AG09319 (cell line): Measurements from ENCODE around the gene KLRF1.
"Not testable (repeated sequence)": the region's sequence is repeated elsewhere in the genome, so short reads cannot be mapped to it uniquely, and the experiment has no call there.

Experiments used
- DNase-seq: peaks from one replicate; pipeline ENCODE4 v3.0.0-alpha.2; 2010; ENCODE audit warnings: low read depth; ENCODE audit errors: extremely low read depth
- TF ChIP-seq, protein P1 (sequence below): IDR thresholded peaks from 2 replicates; pipeline ENCODE4 v1.5.1; 2011; ENCODE audit warnings: low read depth, mild to moderate bottlenecking, inconsistent platforms, low read length, moderate library complexity

KLRF1 gene

GRCh38 chr12:9869307-9870161, 42.3 kb downstream of the KLRF1 start, which contains the start of gene CLEC2B:
Gene CLEC2B (minus strand): TSS chr12:9869354.
- TF ChIP-seq, protein P1, sequence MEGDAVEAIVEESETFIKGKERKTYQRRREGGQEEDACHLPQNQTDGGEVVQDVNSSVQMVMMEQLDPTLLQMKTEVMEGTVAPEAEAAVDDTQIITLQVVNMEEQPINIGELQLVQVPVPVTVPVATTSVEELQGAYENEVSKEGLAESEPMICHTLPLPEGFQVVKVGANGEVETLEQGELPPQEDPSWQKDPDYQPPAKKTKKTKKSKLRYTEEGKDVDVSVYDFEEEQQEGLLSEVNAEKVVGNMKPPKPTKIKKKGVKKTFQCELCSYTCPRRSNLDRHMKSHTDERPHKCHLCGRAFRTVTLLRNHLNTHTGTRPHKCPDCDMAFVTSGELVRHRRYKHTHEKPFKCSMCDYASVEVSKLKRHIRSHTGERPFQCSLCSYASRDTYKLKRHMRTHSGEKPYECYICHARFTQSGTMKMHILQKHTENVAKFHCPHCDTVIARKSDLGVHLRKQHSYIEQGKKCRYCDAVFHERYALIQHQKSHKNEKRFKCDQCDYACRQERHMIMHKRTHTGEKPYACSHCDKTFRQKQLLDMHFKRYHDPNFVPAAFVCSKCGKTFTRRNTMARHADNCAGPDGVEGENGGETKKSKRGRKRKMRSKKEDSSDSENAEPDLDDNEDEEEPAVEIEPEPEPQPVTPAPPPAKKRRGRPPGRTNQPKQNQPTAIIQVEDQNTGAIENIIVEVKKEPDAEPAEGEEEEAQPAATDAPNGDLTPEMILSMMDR = no peak
- peak; percentile 52 for DNase-seq

DNA sequence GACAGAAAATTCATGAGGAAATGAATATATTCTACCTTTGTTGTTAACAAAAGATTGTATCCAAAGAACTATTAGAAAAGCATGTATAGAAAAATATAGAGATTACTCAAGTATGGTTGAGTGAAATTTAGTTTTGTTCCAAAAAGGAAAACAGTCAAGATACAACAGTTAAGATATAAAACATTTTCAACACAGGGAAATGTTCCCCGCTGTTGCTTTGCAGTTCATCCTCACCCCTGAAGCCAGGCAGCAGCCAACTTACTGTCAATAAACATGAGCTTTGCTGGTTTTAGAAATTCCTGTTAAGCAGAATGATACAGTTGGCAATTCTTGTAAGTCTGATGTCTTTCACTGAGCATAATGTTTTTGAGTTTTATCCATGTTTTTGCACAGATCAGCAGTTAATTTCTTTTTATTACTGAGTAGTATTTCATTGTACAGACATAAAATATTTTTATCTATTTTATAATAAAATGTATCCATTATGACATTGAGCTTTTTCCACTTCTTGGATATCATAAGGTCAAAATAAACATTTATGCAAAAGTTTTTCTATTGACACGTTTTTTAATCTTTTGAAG, 43.1 kb downstream of the KLRF1 start:
- no peak for DNase-seq
- TF ChIP-seq, protein P1 = no peak

DNA sequence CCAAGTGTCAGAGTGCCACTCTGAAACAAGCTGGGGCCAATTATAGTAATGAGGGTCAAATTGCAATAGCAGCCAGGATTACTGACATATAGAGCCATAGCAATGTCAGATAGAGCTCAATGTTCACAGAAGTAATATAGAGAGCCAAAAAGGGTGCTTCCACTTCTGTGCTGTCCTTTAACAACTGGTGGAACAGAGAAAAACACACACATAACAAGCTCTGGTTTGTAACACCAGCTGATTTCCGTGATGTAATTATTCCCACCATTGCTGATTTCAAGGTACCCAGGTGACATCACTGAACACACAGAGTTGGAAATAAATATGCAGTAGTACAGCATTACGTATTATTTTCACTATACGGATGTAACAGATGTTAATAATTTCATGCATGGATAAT, 44.9 kb downstream of the KLRF1 start:
- TF ChIP-seq, protein P1 = no peak
- no peak for DNase-seq

DNA sequence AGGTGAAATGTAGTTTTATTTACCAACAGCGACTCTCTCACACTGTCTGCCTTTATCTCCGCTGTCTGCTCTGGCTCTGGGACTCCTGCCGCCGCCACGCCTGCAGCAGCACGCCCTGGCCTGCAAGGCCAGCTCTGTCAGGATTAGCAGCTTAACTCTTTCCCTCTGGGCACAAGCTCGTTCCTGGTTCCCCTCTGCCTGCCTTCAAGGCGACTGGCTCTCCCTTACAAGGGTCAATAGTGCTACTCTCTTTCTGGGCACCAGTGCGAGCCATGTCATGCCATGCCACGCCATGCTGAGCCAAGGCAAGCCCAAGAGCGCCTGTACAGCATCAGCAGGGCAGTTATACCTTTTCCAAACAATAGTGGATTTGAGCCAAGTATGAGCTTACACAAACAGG, 45.5 kb downstream of the KLRF1 start:
- TF ChIP-seq, protein P1 = no peak
- DNase-seq = no peak

GRCh38 chr12:9876120-9876519, 48.8 kb downstream of the KLRF1 start:
- DNase-seq = not testable (repeated sequence)

DNA sequence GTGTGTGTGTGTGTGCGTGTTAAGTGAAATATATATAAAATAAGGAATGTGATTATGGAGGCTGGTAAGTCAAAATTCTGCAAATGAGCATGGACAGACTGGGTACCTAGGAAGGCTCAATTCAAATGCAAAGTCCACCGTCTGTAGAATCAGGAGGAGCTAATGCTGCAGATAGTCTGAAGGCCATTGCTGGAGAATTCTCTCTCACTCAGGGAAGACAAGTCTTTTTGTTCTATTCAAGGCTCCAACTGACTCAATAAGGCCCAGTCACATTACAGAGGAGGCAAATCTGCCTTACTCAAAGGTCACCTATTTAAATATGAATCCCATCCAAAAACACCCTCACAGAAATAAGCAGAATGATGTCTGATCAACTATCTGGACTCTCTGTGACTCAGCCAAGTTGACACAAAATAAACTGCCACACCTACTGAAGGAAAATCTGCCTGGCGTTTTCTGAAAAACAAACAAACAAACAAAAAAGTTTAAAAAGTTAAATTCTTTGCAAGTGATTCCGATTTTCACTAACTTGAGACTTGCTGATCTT, 53.3 kb downstream of the KLRF1 start:
- TF ChIP-seq, protein P1 = no peak
- DNase-seq = no peak

DNA sequence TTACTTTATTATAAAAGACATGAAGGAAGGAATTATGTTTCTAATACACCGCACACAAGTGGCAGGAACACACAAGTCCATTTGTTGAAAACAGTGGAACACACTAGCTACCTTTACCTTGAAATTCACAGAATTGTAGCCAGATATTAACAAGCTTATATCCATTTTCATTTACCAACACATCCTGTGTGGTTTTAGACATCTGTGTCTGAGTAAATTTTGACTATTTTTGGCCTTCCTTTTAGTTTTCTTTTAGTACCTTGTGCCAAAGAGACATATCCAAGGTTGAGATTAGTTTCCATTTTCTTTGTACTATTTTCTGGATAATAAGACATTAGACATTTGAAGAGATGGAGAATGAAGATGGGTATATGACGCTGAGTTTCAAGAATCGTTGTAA, 54.0 kb downstream of the KLRF1 start, which contains the start of gene KLRF2:
KLRF2 (plus strand) TSS at position 244 of the 400 bp plus-strand sequence; CDS start at position 351, 107 bp downstream.
- no peak for DNase-seq
- TF ChIP-seq, protein P1 = no peak
